Hindlimb muscle (tissue), 1 donor: ENCODE results near the gene OLA1. TPM values are rescaled to one million over a fixed set of nuclear protein-coding genes. Genes with fewer than 3 reads are reported as not detected.

ENCODE experiments used
- DNase-seq: peaks from one replicate; pipeline ENCODE4 v3.0.0-alpha.2; 2013
- polyA plus RNA-seq: library from polyadenylated mRNA; unstranded; fragments of 120-200 nt; gene quantifications from one replicate; pipeline ENCODE4 v1.2.1, GENCODE V29; 2013; ENCODE audit not compliant: insufficient read length

OLA1 gene
- polyA plus RNA-seq, 1 donor: 221 TPM

DNA sequence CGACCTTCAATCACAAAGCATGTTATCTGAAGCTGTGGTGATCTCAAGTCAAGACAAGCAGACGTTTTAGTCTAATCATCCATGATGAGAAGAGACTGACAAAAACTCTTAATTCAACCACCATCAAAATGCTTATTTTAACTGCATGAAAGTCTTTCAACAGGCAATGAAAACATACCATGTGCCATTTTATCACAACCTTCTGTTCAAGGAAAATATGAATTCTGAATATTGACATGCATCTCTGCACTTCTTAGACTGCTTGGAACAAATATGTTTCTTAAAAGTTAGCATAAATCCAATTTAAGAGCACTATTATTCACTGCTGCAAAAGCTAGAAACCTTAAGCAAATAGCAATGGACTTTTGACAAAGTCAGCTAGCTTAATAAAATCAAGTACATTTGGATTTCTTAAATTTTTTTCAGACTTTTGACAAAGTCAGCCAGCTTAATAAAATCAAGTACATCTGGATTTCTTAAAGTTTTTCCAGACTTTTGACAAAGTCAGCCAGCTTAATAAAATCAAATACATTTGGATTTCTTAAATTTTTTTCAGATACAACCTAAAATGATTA, 70.9 kb downstream of the OLA1 start:
- no peak for DNase-seq

DNA sequence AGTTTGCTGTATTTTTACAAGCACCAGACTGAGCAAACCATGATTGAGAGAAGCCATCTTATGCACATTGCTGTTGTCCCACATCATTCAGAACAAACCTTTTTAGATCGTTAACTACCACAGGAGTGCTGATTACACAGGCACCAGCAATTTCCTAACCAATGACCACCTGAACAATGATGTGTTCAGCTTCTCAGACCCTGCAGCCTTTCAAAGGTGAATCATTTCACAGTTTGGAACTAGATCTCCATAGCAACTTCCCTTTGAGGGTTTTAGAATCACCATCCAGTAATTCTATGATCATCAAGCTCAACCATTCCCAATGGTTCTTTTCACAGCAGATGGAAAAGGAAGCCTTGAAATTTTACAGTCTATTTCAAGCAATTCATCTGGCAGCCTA, 71.4 kb downstream of the OLA1 start:
- no peak for DNase-seq

DNA sequence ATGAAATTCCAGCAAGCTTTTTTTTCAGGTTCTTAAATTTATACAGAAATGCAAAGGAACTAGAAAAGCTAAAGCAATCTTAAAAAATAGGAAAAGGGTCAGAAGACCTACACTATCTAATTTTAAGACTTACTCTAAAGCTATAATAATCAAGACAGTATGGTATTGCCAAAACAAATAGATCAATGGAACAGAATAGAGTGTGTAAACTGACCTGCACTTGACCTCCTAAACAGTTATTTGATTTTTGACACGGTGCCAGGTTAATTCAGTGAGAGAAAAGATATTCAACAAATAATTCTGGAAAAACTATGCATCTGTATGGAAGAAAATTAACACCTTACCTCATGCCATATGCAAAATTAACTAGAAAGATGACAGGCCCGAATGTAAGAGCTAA, 73.6 kb downstream of the OLA1 start:
- no peak for DNase-seq

DNA sequence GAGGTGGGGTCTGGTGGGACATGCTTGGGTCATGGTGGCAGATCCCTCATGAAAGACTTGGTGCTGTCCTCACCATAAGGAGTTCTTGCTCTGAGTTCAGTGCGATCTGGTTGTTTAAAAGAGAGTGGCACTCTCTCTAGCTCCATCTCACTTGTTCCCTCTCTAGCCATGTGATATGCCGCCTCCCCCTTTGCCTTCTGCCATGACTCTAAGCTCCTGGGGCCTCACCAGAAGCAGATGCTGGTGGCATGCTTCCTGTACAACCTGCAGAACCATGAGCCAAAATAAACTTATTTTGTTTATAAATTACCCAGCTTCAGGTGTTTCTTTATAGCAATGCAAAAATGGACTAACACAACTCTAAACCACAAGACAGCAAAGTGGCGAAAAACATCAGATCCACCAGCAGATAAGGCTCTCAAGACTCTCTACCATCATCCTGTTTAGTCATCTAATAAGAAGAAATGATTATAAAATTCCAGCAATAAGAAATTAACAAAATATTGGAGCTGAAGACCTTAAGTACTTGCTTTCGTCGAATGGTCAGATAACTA, 75.5 kb downstream of the OLA1 start:
- no peak for DNase-seq

DNA sequence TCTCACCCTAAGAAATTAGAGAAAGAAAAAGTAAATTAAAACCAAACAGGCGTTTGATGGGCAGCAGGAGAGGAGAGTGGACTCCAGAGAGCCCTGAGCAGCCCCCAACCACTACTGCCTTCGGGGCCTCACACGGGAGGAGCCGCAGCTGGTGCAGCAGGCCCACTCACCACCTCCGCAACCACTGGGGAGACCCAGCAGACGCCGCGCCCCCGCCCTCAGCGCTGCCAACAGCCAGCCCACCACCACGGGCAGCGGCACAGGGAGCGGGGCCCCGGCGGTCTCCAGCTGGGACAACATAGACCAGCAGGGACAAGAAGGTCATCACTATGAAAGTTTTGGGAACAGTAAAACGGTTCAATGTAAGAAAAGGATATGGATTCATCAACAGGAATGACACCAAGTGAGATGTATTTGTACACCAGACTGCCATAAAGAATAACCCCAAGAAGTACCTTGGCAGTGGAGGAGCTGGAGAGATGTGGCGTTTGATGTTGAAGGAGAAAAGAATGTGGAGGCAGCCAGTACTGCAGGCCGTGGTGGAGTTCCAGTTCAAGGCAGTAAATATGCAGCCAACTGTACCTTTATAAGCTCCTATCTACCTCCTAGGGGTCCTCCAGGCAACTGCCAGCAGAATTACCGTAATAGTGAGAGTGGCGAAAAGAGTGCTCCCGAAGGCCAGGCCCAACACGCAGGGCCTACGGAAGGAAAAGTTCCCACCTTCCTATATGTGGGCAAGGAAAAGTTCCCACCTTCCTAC, 76.5 kb downstream of the OLA1 start:
- DNase-seq: no peak

DNA sequence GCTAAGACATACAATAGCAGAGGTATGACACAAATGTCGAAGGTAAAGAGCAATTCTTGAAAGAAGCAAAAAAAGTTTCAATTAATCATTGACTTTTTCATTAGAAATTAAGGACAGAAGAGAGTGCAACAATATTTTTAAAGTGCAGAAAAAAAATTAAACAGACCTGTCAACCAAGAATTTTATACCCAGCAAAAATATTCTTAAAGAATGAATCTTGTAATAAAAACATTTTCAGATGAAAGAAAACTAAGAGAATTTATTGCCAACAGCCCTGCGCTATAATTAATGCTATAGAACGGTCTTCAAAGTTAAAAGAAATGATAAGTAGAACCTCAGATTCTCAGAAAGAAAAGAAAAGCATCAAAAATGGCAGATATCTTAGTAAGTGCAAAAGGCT, 79.0 kb downstream of the OLA1 start:
- DNase-seq: no peak

DNA sequence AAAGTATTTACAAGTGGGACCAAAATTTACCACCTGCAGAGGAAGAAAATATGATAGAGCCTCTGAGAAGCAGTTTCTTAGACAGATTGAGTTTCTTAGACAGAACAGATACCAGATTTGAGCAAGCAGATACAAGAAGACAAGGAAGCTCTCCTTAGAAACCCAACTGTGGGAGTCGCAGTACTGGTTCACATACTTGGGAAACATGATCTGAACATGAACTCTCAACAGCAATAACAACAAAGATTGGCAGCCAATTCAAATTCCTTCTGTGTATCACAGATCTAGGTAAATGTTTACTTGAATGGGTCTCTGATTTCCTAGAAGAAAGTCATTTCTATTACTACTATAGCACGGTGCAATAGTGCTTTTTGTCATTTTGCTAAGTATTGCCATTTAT, 82.1 kb downstream of the OLA1 start:
- DNase-seq: no peak

DNA sequence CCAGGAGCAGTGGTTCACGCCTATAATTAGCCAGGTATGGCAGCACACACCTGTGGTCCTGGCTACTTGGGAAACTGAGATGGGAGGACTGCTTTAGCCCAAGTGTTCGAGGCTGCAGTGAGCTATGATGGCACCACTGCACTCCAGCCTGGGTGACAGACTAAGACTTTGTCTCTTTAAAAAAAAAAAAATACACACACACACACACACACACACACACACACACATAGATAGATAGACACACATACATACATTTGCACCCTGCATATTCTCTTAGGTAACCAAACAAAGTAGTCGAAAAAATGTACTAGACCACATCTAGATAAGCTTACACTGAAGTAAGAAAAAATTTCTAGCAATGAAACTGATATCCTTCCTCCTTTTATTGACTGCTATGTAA, 86.8 kb downstream of the OLA1 start:
- DNase-seq: no peak

DNA sequence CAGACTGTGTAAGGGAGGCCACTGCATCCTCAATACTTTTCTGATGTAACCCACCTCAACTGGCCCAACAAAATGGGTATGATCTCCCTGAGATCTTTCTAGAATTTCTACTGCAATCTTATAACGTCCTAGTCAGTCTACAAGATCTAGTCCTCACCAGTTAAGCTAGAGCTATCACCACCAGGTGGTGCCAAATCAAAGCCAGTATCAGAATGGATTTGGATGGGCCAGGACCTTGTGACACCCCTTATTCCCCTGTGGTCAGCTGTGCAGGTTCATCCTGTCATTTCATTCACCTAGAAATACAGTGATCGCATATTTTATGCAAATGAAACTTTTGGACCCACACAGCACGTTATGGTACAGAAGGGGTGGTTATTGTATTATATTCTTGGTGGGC, 90.3 kb downstream of the OLA1 start:
- DNase-seq: peak; percentile 5

DNA sequence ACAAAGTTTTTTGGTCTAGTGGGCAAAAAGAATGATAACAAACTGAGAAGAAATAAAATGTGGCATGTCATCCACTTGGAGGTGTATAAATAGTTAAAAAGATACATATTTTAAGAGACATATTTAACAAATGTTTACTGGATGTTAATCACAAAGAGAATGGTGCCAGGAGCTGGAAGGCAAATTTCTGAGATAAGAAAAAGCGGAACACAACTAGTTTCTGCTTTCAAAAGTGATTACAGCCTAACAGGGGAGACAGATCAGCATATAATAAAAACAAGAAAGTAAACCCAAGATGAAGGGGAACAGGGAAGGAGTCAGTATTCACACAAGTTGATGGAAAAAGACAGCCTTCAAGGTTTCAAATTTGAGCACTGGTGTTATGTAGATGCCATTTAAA, 91.3 kb downstream of the OLA1 start:
- no peak for DNase-seq

DNA sequence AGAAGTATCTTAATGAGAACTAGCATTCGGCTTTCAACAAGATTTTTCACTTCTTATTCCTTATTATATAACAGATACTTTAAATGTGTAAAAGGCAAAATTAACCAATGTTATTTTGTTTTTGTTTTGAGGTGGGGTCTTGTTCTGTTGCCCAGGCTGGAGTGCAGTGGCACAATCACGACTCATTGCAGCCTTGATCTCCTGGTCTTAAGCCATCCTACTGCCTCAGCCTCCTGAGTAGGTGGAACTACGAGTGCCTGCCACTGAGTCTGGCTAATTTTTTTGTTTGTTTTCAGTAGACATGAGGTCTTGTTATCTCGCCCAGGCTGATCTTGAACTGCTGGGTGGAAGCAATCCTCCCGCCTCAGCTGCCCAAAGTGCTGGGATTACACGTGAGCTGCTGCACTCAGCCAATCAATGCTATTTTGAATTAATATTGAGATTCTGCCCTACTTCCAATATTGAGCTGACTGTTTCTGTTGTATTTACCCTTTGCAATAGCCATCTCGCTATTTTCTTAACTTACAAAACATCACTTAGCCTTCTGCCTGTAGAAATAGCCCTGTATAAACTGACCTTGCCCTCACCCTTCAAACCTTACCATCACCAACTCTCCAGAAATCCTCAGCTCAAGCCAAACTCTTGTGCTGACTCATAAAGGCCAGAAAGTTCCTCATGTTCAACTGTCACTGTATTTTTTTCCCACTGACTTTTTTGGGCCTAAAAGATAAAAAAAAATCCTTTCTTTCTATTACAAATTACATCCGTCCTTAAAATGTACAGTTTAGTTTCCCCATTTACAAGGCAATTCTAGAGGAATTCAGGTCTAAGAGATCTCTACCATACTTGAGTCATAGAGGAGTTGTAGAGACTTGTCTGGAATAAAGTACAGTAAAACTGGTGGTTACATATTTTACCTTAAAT, 94.3 kb downstream of the OLA1 start:
- no peak for DNase-seq

DNA sequence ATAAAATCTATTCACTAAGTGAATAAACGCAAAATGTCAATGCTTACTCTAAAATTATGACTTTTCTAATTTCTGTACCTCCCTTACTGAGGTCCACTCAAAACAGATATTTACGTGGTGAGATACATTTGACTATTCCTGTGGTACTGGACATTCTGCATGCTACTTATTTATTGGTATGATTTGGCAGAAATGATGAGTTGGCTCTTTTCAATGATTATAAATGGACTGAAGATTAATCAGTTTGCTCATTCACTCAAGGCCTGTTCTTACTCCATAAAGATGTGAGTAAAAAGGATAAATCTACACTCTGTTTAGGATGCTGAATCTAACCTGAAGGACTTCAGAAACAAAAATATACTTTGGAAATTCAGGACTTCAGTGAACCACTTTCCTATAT, 98.8 kb downstream of the OLA1 start:
- DNase-seq: no peak

DNA sequence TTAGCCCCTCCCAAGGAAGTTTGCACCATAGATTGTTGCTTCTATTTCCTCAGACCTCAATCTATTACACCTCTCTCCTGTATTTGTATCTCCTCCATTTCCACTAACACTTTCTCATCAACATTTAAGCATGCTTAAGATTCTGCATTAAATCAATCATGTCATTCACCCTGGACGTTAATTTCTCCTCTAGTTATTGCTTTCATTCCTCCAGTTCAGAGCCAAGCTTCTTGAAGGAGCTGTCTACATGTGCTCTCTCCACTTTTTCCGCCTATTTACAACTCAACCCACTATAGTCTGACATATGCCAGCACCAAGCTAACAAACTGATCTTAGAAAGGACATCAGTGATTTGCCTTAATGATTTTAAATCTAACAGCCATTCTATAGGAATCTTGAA, 99.5 kb downstream of the OLA1 start:
- DNase-seq: no peak

DNA sequence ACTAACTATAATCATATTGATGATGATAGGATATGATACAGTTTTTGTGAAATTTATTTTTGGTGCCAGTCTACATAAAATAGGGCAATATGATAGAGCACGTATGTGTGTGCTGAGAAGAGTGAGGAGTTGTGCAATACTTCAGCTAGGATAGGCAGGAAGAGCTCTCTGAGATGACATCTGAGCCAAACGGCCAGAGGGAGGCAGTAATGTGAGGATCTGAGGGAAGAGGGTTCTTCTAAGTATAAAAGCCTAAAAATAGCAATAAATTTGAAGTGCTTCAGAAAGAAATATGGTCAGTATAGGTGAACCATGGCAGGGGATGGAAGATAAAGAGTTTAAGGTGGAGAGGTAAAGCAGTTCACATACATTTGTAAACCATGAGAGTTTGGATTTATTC, 102.5 kb downstream of the OLA1 start:
- no peak for DNase-seq

DNA sequence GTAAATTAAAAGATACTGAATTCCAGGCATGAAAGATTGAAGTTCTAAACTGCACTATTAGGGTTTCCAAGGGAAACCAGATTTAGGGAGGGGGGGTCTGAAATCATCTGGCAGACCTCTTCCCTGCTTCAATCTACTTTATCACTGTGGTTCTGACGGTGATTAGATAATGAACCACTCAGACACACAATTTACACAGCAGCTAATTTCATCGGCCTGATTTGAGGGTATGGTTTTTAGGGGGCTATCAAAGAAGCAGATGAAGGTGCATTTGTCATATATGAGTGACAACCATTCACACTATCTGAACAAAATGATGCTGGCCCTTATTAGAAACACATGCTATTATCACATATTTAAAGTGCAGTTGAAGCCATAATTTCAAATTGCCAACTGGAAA, 106.0 kb downstream of the OLA1 start:
- no peak for DNase-seq

DNA sequence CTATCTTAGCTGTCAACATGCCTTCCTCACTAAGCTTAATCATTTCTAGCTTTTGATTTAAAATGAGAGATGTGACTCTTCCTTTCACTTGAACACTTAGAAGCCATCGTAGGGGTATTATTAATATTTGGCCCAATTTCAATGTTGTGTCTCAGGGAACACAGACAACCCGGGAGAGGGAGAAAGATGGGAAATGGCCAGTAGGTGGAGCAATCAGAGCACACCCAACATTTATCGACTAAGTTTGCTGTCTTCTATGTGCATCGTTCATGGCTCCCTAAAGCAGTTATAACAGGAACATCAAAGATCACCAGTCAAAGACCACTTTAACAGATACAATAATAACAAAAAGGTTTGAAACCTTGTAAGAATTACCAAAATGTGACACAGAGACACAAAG, 110.2 kb downstream of the OLA1 start:
- DNase-seq: no peak

DNA sequence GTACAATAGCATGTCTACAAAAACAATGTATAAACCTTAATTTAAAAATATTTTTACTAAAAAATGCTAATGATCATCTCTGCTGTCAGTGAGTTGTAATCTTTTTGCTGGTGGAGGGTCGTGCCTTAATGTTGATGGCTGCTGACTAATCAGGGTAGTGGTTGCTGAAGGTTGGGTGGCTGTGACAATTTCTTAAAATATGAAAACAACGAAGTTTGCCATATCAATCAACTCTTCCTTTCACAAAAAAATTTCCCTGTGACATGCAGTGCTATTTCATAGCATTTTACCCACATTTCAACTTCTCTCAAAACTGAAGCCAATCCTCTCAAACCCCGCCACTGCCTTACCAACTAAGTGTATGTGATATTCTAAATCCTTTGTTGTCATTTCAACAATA, 112.4 kb downstream of the OLA1 start:
- no peak for DNase-seq

DNA sequence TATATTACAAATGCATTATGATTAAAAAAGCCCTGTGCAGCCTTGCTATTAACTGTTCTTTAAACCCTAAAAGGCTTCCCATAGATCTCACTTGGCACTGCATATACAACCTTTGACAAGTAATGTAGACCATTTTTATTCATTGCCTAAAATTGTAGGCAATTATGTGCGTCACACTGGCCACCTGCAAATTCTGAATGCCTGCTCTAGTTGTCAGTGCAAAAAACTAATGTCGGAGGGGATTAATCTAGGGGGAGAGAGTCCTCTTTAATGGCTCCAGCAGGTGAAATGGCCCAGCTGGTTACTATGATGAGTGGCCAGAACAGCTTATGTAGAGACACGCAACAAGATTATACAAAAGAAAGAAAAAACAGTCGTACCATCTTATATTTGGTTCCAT, 123.2 kb downstream of the OLA1 start:
- no peak for DNase-seq

DNA sequence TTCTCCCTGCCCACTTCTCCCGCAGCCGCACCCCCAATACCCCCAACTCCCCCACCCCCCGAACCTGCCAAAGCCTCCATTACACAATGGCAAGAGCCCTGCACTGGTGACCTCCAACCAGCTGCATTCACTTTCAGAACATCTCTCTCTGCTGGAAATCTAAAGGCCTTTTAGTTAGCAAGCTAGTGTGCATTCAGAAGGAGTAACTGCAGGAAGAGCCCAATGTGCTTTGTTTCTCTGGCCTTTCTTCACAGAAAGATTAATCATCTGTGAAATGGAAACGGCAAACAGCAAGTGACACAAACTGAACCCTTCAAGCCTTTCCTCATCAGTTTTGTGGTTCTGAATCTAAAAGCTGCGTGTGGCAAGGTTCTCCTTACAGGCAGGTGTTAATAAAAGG, 124.2 kb downstream of the OLA1 start:
- no peak for DNase-seq

DNA sequence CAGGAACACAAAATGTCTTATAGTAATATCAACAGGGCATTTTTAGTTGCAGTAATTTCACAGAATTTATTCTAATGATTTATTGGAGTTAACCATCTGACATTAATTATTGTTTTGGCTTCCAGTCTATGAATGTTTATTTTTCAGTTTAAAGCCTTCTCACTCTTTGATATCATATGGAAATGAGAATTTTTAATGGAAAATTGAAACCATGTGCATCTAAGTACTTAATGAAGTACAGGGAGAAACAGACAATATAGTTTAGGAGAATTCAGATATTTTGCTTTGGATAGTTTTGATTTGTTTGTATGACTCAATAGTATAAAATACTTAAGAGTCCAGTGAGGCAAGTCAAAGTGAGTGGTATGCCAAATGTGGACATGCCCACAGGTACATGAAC, 126.1 kb downstream of the OLA1 start:
- DNase-seq: no peak

DNA sequence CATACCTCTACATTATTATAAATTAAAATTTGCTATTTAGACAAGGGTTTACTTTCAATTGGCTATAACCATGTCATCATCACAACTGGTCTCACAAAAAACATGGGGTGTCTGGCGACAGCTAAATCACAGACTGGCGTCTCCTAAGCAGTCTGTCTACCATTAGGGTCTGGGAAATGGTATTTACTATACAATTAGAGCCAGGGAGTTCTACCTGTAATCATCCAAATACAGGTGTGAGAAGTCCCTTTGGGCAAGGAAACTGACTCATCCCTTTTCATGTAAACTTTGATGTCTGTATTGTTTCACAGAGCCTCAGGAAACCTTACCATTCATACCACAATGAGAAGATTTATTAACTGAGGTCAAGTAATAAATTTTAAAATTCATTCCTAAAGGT, 126.7 kb downstream of the OLA1 start:
- DNase-seq: no peak

DNA sequence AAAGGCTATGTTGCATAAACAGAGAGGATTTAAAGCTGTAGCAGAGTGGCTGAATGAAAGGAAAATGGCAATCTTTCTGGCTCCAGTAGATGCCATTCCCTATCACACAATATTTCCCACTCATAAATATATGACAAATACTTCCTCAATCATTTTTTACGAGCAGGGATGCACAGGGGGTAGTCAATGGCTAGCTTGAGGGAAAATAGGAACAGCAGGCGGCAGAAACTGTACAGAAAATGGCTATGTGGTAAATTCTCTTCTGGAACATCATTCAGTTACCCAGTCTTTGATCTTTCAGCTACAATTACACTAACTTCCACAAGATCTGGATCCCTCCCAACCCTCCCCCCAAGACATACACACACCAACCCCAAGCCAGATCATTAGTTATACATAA, 127.2 kb downstream of the OLA1 start:
- DNase-seq: no peak

DNA sequence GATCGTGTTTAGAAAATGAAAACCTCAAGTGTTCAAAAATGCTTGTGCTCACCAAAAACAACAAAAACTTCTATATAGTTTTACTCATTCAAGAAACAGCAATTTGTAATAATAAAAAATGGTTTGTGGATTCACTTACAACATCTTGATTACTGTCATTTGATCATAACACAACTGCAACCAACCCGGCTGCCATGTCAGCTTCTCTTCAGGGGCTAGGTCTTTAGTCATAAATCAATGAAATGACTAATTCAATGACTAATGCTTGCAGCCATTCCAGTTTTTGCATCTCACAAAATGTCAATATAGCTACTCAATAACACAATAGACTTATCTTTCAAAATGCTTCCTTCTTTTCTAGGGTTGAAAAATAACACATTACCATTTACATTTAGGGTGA, 128.0 kb downstream of the OLA1 start:
- DNase-seq: no peak
